Fibroblast of the aortic adventitia (primary cell): ENCODE data around the gene IGF1R. TPM values are rescaled to one million over a fixed set of nuclear protein-coding genes. Genes with fewer than 3 reads are reported as not detected.

Experiments used
- DNase-seq: peaks from one replicate; pipeline ENCODE4 v3.0.0-alpha.2; 2010; ENCODE audit warnings: low read depth
- H3K4me3 ChIP-seq: 2 replicates; pipeline ENCODE4 v1.5.1; 2011; ENCODE audit warnings: low read depth, mild to moderate bottlenecking, control low read depth, low read length, moderate library complexity
- CTCF ChIP-seq: IDR thresholded peaks from 2 replicates; pipeline ENCODE4 v1.5.1; 2011; ENCODE audit warnings: mild to moderate bottlenecking, low read length, control low read depth, inconsistent platforms; ENCODE audit not compliant: insufficient read depth
- total RNA-seq: library from RNA; depleted of rRNA; stranded (reverse); fragments of >200 nt; gene quantifications from 2 replicates; pipeline ENCODE4 v1.2.3, GENCODE V29; 2012; ENCODE audit warnings: low replicate concordance

Gene IGF1R
- total RNA-seq, 1 donor: 45.6 TPM

DNA sequence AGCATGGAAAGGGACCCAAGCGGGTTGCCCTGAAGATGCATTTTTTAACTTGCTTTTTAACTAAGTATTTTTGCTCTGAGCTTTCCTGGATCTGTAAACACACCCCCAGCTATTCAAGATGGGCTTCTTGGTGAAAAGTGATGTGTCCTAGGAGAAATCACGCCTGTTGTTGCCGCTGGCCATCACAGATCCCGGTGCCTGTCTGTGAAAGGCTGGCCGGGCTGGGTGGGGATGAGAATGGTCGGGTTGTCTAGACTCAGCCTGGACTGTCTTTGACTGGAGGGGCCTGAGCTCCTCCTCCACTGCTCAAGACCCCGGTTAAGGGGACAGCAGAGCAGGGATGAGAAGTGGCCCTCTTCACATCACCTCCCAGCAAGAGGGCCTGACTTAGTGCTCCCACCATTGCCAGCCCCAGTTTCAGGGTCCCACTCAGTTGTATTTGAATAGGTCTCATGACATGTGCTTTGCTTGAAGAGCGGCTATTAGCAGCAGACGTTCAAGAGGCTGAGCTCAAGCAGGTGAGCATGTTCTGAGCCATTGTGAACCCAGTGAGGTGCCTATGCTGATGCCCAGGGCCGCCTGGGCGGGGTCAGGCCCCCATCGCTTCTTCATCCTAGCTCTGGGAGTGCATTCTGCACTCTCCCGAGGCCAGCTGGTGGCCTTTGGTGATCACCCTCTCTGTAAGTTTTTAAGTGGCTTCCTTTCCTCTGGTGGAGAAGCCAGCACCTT, 79.9 kb downstream of the IGF1R start:
- TF ChIP-seq CTCF: no peak
- H3K4me3 ChIP-seq: no peak overlapping the region
- no peak for DNase-seq

DNA sequence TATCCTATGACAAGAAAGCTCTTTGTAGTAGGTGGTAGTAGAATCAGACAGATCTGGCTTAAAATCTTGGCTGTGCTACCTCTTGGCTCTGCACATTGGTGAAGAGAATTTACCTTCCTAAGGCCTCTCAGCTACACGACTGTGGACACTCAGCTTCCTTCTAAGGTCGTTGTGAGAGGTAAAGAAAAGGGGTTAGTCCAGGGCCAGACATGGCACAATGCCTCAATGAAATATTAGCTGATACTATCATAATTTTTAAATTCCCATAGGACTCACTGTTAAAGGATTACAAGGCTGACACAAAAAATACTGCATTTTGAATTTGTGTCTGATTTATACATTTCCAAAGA, 80.4 kb downstream of the IGF1R start:
- no peak for TF ChIP-seq CTCF
- H3K4me3 ChIP-seq: no peak overlapping the region
- DNase-seq: no peak

- no peak overlapping the region for H3K4me3 ChIP-seq
- DNase-seq: no peak
- no peak for TF ChIP-seq CTCF
Observed at GRCh38 chr15:98729446-98730042, 81.2 kb downstream of the IGF1R start.

DNA sequence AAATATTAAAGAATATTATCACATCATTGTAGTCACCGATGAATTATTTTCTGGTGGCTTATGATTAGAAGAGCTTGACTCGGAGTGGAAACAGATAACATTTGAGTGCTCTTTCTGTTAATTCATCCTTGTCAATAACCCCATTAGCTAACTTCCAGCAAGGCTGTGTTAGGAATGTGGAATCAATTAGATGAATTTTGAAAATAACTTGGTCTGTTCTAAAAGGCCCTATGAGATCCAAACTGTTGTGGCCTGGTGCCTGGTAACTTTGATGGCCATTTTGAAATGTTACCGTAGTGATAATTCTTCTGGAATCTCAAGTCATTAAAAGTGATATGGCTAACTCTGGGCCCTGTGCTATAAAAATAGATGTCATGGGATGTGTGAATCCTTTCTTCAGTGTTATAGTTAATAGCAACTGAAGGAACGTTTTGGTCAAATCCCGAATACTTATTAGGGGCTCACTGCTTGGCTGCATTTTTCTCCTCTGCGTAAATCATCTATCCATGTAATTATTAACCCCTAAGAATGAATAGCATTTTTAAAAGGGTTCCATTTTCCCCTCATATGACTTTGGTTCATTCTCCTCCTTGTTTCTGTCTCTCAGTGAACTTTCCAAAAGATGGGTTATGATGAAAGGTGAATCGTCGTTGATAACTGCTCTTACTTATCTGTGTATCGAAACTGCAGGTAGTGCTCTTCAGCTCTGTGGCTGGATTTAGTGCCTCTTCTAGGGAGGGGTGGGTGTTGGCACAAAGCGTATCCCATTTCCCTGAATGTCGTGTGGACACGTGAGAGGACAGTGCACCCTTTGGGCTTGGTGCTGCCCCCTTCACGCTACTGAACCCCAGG, 82.7 kb downstream of the IGF1R start:
- TF ChIP-seq CTCF: no peak
- no peak for DNase-seq
- H3K4me3 ChIP-seq: no peak overlapping the region

- no peak for TF ChIP-seq CTCF
- H3K4me3 ChIP-seq: no peak overlapping the region
- DNase-seq: no peak
Observed at GRCh38 chr15:98731712-98732450, 83.5 kb downstream of the IGF1R start.

DNA sequence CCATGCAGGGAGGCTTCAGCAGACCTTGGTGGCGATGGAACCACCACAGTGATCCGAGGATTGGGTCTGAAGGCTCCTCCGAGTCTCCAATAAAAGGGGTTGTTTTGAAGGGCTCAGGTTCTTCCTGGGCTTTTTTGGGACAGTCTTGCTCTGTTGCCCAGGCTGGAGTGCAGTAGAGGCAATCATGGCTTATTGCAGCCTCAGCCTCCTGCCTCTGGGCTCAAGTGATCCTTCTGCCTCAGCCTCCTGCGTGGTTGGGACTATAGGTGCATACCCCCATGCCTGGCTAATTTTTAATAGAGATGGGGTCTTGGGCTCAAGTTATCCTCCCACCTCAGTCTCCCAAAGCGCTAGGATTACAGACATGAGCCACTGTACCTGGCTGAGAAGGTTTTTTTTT, 84.8 kb downstream of the IGF1R start:
- H3K4me3 ChIP-seq: no peak overlapping the region
- TF ChIP-seq CTCF: no peak
- DNase-seq: no peak
